WTC11 (cell line): ENCODE results near the gene ADK. TPM values are rescaled to one million over a fixed set of nuclear protein-coding genes. Genes with fewer than 3 reads are reported as not detected.
A peak's percentile ranks its signal among the peaks of the same experiment; 100 is the strongest.

Source experiments
- ATAC-seq: fragments of 200-7000 bp; cut with Tn5 transposase; 2 replicates; pipeline ENCODE4 v1.10.0; 2021; ENCODE audit warnings: mild to moderate bottlenecking, moderate library complexity
- CTCF ChIA-PET: fragments of 300-600 bp; sonication (Branson Sonifier 250); formaldehyde crosslinking; loops from one replicate; lab custom pipeline; 2021; ENCODE audit warnings: antibody characterized with exemption; lab: Charles Lee
- POLR2A ChIA-PET: fragments of 350-600 bp; sonication (Branson Sonifier 250); formaldehyde crosslinking; loops from one replicate; lab custom pipeline; 2021; ENCODE audit warnings: antibody characterized with exemption; lab: Charles Lee
- DNase-seq: peaks from one replicate; pipeline ENCODE4 v3.0.0; 2021; ENCODE audit warnings: low spot score
- H3K27ac Mint-ChIP-seq: 2 replicates; pipeline ENCODE4 v1.8.0; 2021; ENCODE audit warnings: mixed read lengths
- H3K27me3 Mint-ChIP-seq: 2 replicates; pipeline ENCODE4 v1.8.0; 2021; ENCODE audit warnings: low read depth, mild to moderate bottlenecking, moderate library complexity, mixed read lengths
- H3K36me3 Mint-ChIP-seq: 2 replicates; pipeline ENCODE4 v1.8.0; 2021; ENCODE audit warnings: mixed read lengths
- H3K4me1 Mint-ChIP-seq: 2 replicates; pipeline ENCODE4 v1.8.0; 2022; ENCODE audit warnings: mixed read lengths
- H3K4me3 Mint-ChIP-seq: 2 replicates; pipeline ENCODE4 v1.8.0; 2021; ENCODE audit warnings: mild to moderate bottlenecking, moderate library complexity, mixed read lengths
- H3K9me3 Mint-ChIP-seq: 2 replicates; pipeline ENCODE4 v1.8.0; 2021; ENCODE audit warnings: mixed read lengths
- ATF1 ChIP-seq: sonication (generic); formaldehyde crosslinking; IDR thresholded peaks from 2 replicates; pipeline ENCODE4 v1.8.1; 2023; ENCODE audit warnings: mild to moderate bottlenecking, moderate library complexity, missing genetic modification reagents
- CBFB ChIP-seq: sonication (generic); formaldehyde crosslinking; IDR thresholded peaks from 2 replicates; pipeline ENCODE4 v1.8.1; 2022; ENCODE audit warnings: mild to moderate bottlenecking, low read depth, missing genetic modification reagents
- CREB1 ChIP-seq: sonication (generic); formaldehyde crosslinking; IDR thresholded peaks from 2 replicates; pipeline ENCODE4 v1.8.0; 2023; ENCODE audit warnings: mild to moderate bottlenecking, missing genetic modification reagents
- E2F4 ChIP-seq: sonication (generic); formaldehyde crosslinking; IDR thresholded peaks from 2 replicates; pipeline ENCODE4 v1.8.1; 2022; ENCODE audit warnings: low read depth, mild to moderate bottlenecking, moderate library complexity, missing genetic modification reagents, borderline replicate concordance
- ETV6 ChIP-seq: sonication (generic); formaldehyde crosslinking; IDR thresholded peaks from 2 replicates; pipeline ENCODE4 v1.8.1; 2022; ENCODE audit warnings: mild to moderate bottlenecking, missing genetic modification reagents
- FOXJ3 ChIP-seq: sonication (generic); formaldehyde crosslinking; IDR thresholded peaks from 2 replicates; pipeline ENCODE4 v1.9.0; 2021; ENCODE audit warnings: missing genetic modification reagents, mild to moderate bottlenecking, borderline replicate concordance
- GTF2I ChIP-seq: fragments of 250-450 bp; sonication (Bioruptor Pico); conservative IDR thresholded peaks from 2 replicates; pipeline ENCODE4 v1.4.0; 2021; ENCODE audit warnings: mild to moderate bottlenecking
- HMGA2 ChIP-seq: fragments of 250-450 bp; sonication (Bioruptor Pico); IDR thresholded peaks from 2 replicates; pipeline ENCODE4 v1.4.0; 2021; ENCODE audit warnings: mild to moderate bottlenecking, moderate library complexity
- JAZF1 ChIP-seq: fragments of 250-450 bp; sonication (Bioruptor Pico); IDR thresholded peaks from 2 replicates; pipeline ENCODE4 v1.9.0; 2021; ENCODE audit warnings: moderate library complexity, mild to moderate bottlenecking, inconsistent platforms
- JUN ChIP-seq: sonication (generic); formaldehyde crosslinking; IDR thresholded peaks from 2 replicates; pipeline ENCODE4 v1.8.0; 2023; ENCODE audit warnings: mild to moderate bottlenecking, missing genetic modification reagents
- MXD4 ChIP-seq: fragments of 250-450 bp; sonication (Bioruptor Pico); IDR thresholded peaks from 2 replicates; pipeline ENCODE4 v1.8.0; 2021; ENCODE audit warnings: mild to moderate bottlenecking, moderate library complexity, borderline replicate concordance
- NR1H2 ChIP-seq: sonication (generic); formaldehyde crosslinking; IDR thresholded peaks from 2 replicates; pipeline ENCODE4 v1.9.0; 2021; ENCODE audit warnings: mild to moderate bottlenecking, moderate library complexity, missing genetic modification reagents
- SMAD4 ChIP-seq: sonication (generic); formaldehyde crosslinking; IDR thresholded peaks from 2 replicates; pipeline ENCODE4 v1.8.0; 2022; ENCODE audit warnings: mild to moderate bottlenecking, missing genetic modification reagents
- SP1 ChIP-seq: sonication (generic); formaldehyde crosslinking; conservative IDR thresholded peaks from 2 replicates; pipeline ENCODE4 v1.8.1; 2022; ENCODE audit warnings: missing genetic modification reagents
- TEAD1 ChIP-seq: sonication (generic); formaldehyde crosslinking; IDR thresholded peaks from 2 replicates; pipeline ENCODE4 v1.8.0; 2022; ENCODE audit warnings: mild to moderate bottlenecking, missing genetic modification reagents
- TEAD4 ChIP-seq: sonication (generic); formaldehyde crosslinking; IDR thresholded peaks from 2 replicates; pipeline ENCODE4 v1.8.0; 2022; ENCODE audit warnings: mild to moderate bottlenecking, missing genetic modification reagents
- USF2 ChIP-seq: sonication (generic); formaldehyde crosslinking; IDR thresholded peaks from 2 replicates; pipeline ENCODE4 v1.8.1; 2023; ENCODE audit warnings: mild to moderate bottlenecking, missing genetic modification reagents, moderate library complexity
- ZBTB21 ChIP-seq: sonication (generic); formaldehyde crosslinking; IDR thresholded peaks from 2 replicates; pipeline ENCODE4 v1.8.1; 2023; ENCODE audit warnings: mild to moderate bottlenecking, missing genetic modification reagents, borderline replicate concordance
- ZBTB43 ChIP-seq: sonication (generic); formaldehyde crosslinking; IDR thresholded peaks from 2 replicates; pipeline ENCODE4 v1.8.1; 2023; ENCODE audit warnings: mild to moderate bottlenecking, missing genetic modification reagents
- ZMAT4 ChIP-seq: fragments of 250-450 bp; sonication (Bioruptor Pico); IDR thresholded peaks from 2 replicates; pipeline ENCODE4 v1.9.0; 2021; ENCODE audit warnings: mild to moderate bottlenecking
- ZNF121 ChIP-seq: sonication (generic); formaldehyde crosslinking; IDR thresholded peaks from 2 replicates; pipeline ENCODE4 v1.8.0; 2023; ENCODE audit warnings: missing genetic modification reagents
- ZNF416 ChIP-seq: fragments of 250-450 bp; sonication (Bioruptor Pico); IDR thresholded peaks from 2 replicates; pipeline ENCODE4 v1.9.0; 2021; ENCODE audit warnings: mild to moderate bottlenecking, inconsistent platforms
- ZNF423 ChIP-seq: fragments of 250-450 bp; sonication (Bioruptor Pico); IDR thresholded peaks from 2 replicates; pipeline ENCODE4 v2.1.2; 2022; ENCODE audit warnings: mild to moderate bottlenecking, moderate library complexity
- ZNF671 ChIP-seq: fragments of 250-450 bp; sonication (Bioruptor Pico); IDR thresholded peaks from 2 replicates; pipeline ENCODE4 v1.8.0; 2021; ENCODE audit warnings: mild to moderate bottlenecking
- total RNA-seq: library from RNA; stranded (reverse); gene quantifications from 3 replicates; pipeline ENCODE4 v1.2.3, GENCODE V29; 2021
- TF ChIP-seq, protein P1 (sequence below): sonication (generic); formaldehyde crosslinking; IDR thresholded peaks from 2 replicates; pipeline ENCODE4 v1.8.0; 2023; ENCODE audit warnings: mild to moderate bottlenecking, missing genetic modification reagents
- TF ChIP-seq, protein P2 (sequence below): sonication (generic); formaldehyde crosslinking; IDR thresholded peaks from 2 replicates; pipeline ENCODE4 v1.8.0; 2022; ENCODE audit warnings: mild to moderate bottlenecking, missing genetic modification reagents
- TF ChIP-seq, protein P3 (sequence below): sonication (generic); formaldehyde crosslinking; IDR thresholded peaks from 2 replicates; pipeline ENCODE4 v1.8.0; 2023; ENCODE audit warnings: missing genetic modification reagents
- TF ChIP-seq, protein P4 (sequence below): sonication (generic); formaldehyde crosslinking; IDR thresholded peaks from 2 replicates; pipeline ENCODE4 v1.8.1; 2023; ENCODE audit warnings: mild to moderate bottlenecking, missing genetic modification reagents, moderate library complexity

Gene ADK
- total RNA-seq, 1 experiment from 2014 or later: 32.7 TPM

DNA sequence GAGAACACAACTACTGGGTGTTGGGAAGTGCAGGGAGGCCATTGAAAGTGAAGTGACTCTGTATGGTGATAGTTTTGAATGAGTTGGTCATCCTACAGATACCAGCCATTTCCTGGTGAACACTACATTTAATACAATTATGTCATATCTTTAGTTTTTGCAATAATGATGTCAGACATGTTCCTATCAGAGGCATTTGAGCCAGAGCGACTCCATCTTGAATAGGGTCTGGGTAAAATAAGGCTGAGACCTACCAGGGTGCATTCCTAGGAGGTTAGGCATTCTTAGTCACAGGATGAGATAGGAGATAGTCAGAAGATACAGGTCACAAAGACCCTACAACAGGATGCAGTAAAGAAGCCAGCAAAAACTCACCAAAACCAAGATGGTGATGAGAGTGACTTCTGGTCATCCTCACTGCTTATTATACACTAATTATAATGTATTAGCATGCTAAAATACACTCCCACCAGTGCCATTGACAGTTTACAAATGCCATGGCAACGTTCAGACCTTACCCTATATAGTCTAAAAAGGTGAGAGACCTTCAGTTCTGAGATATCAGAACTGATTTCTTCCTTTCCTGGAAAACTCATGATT is 28.2 kb downstream of the ADK start:
- TF ChIP-seq MXD4 (CRISPR knock-in tag): no peak
- no peak for TF ChIP-seq JAZF1
- TF ChIP-seq, protein P1, sequence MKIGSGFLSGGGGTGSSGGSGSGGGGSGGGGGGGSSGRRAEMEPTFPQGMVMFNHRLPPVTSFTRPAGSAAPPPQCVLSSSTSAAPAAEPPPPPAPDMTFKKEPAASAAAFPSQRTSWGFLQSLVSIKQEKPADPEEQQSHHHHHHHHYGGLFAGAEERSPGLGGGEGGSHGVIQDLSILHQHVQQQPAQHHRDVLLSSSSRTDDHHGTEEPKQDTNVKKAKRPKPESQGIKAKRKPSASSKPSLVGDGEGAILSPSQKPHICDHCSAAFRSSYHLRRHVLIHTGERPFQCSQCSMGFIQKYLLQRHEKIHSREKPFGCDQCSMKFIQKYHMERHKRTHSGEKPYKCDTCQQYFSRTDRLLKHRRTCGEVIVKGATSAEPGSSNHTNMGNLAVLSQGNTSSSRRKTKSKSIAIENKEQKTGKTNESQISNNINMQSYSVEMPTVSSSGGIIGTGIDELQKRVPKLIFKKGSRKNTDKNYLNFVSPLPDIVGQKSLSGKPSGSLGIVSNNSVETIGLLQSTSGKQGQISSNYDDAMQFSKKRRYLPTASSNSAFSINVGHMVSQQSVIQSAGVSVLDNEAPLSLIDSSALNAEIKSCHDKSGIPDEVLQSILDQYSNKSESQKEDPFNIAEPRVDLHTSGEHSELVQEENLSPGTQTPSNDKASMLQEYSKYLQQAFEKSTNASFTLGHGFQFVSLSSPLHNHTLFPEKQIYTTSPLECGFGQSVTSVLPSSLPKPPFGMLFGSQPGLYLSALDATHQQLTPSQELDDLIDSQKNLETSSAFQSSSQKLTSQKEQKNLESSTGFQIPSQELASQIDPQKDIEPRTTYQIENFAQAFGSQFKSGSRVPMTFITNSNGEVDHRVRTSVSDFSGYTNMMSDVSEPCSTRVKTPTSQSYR (CRISPR knock-in tag): no peak
- no peak for TF ChIP-seq SMAD4
- TF ChIP-seq CREB1 (CRISPR knock-in tag): no peak
- no peak for TF ChIP-seq JUN
- TF ChIP-seq ZNF671 (CRISPR knock-in tag): no peak
- no peak for TF ChIP-seq ZMAT4 (CRISPR knock-in tag)
- TF ChIP-seq ZNF416: no peak
- TF ChIP-seq HMGA2: no peak
- no peak for TF ChIP-seq SP1 (CRISPR knock-in tag)
- Mint-ChIP-seq H3K9me3 (no peaks in the 10 kb centered on the region; the same call in 1 of the 2 replicates), H3K4me1 (peaks cover 45% of the 10 kb centered on the region), H3K27me3 (no peaks in the 10 kb centered on the region), H3K4me3 (no peak overlapping the region), H3K27ac (peak overlapping the region; percentile 75), H3K36me3 (no peaks in the 10 kb centered on the region)
- POLR2A ChIA-PET: no interaction called here
- no peak for DNase-seq
- CTCF ChIA-PET: no interaction called here
- ATAC-seq: no peak

- TF ChIP-seq ETV6: no peak
- TF ChIP-seq ZBTB43 (CRISPR knock-in tag): no peak
- TF ChIP-seq ATF1: no peak
- ChIA-PET POLR2A (no interaction called here), CTCF (no interaction called here)
- no peak for ATAC-seq
- Mint-ChIP-seq H3K4me3 (no peak overlapping the region), H3K27ac (no peak overlapping the region), H3K36me3 (no peaks in the 10 kb centered on the region), H3K27me3 (no peaks in the 10 kb centered on the region), H3K4me1 (peaks cover 23% of the 10 kb centered on the region), H3K9me3 (no peaks in the 10 kb centered on the region)
- no peak for DNase-seq
Observed at GRCh38 chr10:74186678-74187077, 35.7 kb downstream of the ADK start.

GRCh38 chr10:74187237-74187636 is 36.2 kb downstream of the ADK start:
- no peaks in the 10 kb centered on the region for H3K36me3 Mint-ChIP-seq
- ATAC-seq (no peak), DNase-seq (no peak)
- H3K27ac Mint-ChIP-seq: no peak overlapping the region; the same call in 1 of the 2 replicates
- H3K4me3 Mint-ChIP-seq: no peak overlapping the region
- H3K4me1 Mint-ChIP-seq: peaks cover 19% of the 10 kb centered on the region
- ChIA-PET POLR2A (no interaction called here), CTCF (no interaction called here)
- no peaks in the 10 kb centered on the region for H3K27me3 Mint-ChIP-seq
- H3K9me3 Mint-ChIP-seq: no peaks in the 10 kb centered on the region
- TF ChIP-seq CBFB (CRISPR knock-in tag): no peak
- TF ChIP-seq FOXJ3 (CRISPR knock-in tag): no peak
- no peak for TF ChIP-seq ZNF121 (CRISPR knock-in tag)
- no peak for TF ChIP-seq GTF2I (CRISPR knock-in tag)
- TF ChIP-seq, protein P2, sequence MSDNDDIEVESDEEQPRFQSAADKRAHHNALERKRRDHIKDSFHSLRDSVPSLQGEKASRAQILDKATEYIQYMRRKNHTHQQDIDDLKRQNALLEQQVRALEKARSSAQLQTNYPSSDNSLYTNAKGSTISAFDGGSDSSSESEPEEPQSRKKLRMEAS (CRISPR knock-in tag): no peak
- TF ChIP-seq JAZF1: no peak
- no peak for TF ChIP-seq E2F4 (CRISPR knock-in tag)
- no peak for TF ChIP-seq ZBTB21 (CRISPR knock-in tag)
- no peak for TF ChIP-seq TEAD1 (CRISPR knock-in tag)
- TF ChIP-seq, protein P3, sequence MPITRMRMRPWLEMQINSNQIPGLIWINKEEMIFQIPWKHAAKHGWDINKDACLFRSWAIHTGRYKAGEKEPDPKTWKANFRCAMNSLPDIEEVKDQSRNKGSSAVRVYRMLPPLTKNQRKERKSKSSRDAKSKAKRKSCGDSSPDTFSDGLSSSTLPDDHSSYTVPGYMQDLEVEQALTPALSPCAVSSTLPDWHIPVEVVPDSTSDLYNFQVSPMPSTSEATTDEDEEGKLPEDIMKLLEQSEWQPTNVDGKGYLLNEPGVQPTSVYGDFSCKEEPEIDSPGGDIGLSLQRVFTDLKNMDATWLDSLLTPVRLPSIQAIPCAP (CRISPR knock-in tag): no peak
- TF ChIP-seq ZNF423: no peak
- TF ChIP-seq, protein P4, sequence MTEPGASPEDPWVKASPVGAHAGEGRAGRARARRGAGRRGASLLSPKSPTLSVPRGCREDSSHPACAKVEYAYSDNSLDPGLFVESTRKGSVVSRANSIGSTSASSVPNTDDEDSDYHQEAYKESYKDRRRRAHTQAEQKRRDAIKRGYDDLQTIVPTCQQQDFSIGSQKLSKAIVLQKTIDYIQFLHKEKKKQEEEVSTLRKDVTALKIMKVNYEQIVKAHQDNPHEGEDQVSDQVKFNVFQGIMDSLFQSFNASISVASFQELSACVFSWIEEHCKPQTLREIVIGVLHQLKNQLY (CRISPR knock-in tag): no peak
- no peak for TF ChIP-seq TEAD4 (CRISPR knock-in tag)
- no peak for TF ChIP-seq USF2 (CRISPR knock-in tag)
- TF ChIP-seq NR1H2: no peak
